ENCODE measurements around the gene NMT1.

- TF ChIP-seq POLR2AphosphoS5 (IDR thresholded peaks at IDR 0.05; ENCODE audit: low read depth, low read length) (no peak), SIN3A (IDR thresholded peaks at IDR 0.05; ENCODE audit: borderline replicate concordance, insufficient read depth, low read length) (no peak), FOXP2 (optimal IDR thresholded peaks at IDR 0.05; ENCODE audit: borderline replicate concordance, extremely low read depth, extremely low read length, insufficient read depth) (no peak), REST (IDR thresholded peaks at IDR 0.05; ENCODE audit: insufficient read depth in 1 of 2, low read depth in 2 of 2, low read length in 2 of 2) (no peak), TAF1 (IDR thresholded peaks at IDR 0.05; ENCODE audit: borderline replicate concordance, insufficient read depth, low read length) (no peak)
Measured at GRCh38 chr17:45127207-45127547, 66.1 kb downstream of the NMT1 start.
